K562 treated with DMSO at 1 percent for 48 hours (cell line): ENCODE measurements around the gene ZNF684. TPM values are rescaled to one million over a fixed set of nuclear protein-coding genes. Genes with fewer than 3 reads are reported as not detected.

Source experiments
- total RNA-seq: library from RNA; unstranded; fragments of 300-600 nt; gene quantifications from 2 replicates; pipeline ENCODE4 v1.2.3, GENCODE V29; 2022; ENCODE audit warnings: low replicate concordance; ENCODE audit errors: extremely low read depth

Gene ZNF684
- total RNA-seq: not detected in 2 replicates

GRCh38 chr1:40531381-40532061, at the start of gene ZNF684:
ZNF684 (plus strand) TSS chr1:40531637; CDS start chr1:40533167, 1,530 bp downstream.

GRCh38 chr1:40508375-40509341, 22.8 kb upstream of the ZNF684 start, which contains the start of gene EXO5:
EXO5 (plus strand) TSS chr1:40508767; CDS start chr1:40514545, 5,778 bp downstream.

Other genes starting within 250 kb of the ZNF684 start
- not detected in 2 replicates for gene COL9A2, start 214.4 kb upstream of the ZNF684 start, total RNA-seq
- gene SMAP2, start 157.9 kb upstream of the ZNF684 start, total RNA-seq: 156 TPM in 1 of 2 replicates, not detected in the other
- not detected in 2 replicates for gene ZFP69B, start 81.2 kb upstream of the ZNF684 start, total RNA-seq
- not detected in 2 replicates for gene ZFP69, start 54.3 kb upstream of the ZNF684 start, total RNA-seq
- gene EXO5, start 22.9 kb upstream of the ZNF684 start, total RNA-seq: not detected in 2 replicates
- not detected in 2 replicates for gene RIMS3, start 134.0 kb downstream of the ZNF684 start, total RNA-seq
- not detected in 2 replicates for gene NFYC, start 160.1 kb downstream of the ZNF684 start, total RNA-seq